Measurements from ENCODE around the gene ANO2.

DNA sequence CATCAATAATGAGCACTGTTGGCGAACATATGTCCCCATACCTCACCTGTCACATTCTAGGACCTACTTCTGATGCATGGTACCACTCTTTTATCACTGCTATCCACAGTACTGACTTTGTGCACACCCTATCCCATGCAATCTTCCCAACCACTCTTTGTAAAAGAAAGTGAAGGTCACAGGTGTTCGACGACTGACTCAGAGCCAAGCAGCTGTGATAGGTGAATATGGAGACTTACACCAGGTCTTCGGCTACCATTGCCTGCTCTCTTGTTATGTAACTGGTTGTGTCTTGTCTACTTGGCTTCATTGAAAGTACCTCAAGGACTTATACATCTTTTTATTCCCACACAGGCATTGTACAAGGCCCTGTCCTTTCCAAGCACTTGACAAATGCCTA is 169.0 kb downstream of the ANO2 start:
- TF ChIP-seq, protein P1, sequence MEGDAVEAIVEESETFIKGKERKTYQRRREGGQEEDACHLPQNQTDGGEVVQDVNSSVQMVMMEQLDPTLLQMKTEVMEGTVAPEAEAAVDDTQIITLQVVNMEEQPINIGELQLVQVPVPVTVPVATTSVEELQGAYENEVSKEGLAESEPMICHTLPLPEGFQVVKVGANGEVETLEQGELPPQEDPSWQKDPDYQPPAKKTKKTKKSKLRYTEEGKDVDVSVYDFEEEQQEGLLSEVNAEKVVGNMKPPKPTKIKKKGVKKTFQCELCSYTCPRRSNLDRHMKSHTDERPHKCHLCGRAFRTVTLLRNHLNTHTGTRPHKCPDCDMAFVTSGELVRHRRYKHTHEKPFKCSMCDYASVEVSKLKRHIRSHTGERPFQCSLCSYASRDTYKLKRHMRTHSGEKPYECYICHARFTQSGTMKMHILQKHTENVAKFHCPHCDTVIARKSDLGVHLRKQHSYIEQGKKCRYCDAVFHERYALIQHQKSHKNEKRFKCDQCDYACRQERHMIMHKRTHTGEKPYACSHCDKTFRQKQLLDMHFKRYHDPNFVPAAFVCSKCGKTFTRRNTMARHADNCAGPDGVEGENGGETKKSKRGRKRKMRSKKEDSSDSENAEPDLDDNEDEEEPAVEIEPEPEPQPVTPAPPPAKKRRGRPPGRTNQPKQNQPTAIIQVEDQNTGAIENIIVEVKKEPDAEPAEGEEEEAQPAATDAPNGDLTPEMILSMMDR (IDR thresholded peaks at IDR 0.05; ENCODE audit: poor library complexity, severe bottlenecking): no peak
- TF ChIP-seq EZH2 (IDR thresholded peaks at IDR 0.05; ENCODE audit: borderline replicate concordance, insufficient read depth, low read length, poor library complexity, severe bottlenecking): no peak
- no peak for TF ChIP-seq EP300 (conservative IDR thresholded peaks at IDR 0.05; ENCODE audit: poor library complexity, severe bottlenecking)
- TF ChIP-seq POLR2AphosphoS5 (IDR thresholded peaks at IDR 0.05): no peak
- TF ChIP-seq, protein P2, sequence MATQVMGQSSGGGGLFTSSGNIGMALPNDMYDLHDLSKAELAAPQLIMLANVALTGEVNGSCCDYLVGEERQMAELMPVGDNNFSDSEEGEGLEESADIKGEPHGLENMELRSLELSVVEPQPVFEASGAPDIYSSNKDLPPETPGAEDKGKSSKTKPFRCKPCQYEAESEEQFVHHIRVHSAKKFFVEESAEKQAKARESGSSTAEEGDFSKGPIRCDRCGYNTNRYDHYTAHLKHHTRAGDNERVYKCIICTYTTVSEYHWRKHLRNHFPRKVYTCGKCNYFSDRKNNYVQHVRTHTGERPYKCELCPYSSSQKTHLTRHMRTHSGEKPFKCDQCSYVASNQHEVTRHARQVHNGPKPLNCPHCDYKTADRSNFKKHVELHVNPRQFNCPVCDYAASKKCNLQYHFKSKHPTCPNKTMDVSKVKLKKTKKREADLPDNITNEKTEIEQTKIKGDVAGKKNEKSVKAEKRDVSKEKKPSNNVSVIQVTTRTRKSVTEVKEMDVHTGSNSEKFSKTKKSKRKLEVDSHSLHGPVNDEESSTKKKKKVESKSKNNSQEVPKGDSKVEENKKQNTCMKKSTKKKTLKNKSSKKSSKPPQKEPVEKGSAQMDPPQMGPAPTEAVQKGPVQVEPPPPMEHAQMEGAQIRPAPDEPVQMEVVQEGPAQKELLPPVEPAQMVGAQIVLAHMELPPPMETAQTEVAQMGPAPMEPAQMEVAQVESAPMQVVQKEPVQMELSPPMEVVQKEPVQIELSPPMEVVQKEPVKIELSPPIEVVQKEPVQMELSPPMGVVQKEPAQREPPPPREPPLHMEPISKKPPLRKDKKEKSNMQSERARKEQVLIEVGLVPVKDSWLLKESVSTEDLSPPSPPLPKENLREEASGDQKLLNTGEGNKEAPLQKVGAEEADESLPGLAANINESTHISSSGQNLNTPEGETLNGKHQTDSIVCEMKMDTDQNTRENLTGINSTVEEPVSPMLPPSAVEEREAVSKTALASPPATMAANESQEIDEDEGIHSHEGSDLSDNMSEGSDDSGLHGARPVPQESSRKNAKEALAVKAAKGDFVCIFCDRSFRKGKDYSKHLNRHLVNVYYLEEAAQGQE (IDR thresholded peaks at IDR 0.05; ENCODE audit: borderline replicate concordance): no peak

Data from neural cell (in vitro differentiated cells).